AG09309 (cell line): ENCODE measurements around the gene BRD3OS.

Source experiments
- DNase-seq: peaks from one replicate; pipeline ENCODE4 v3.0.0-alpha.2; 2010; ENCODE audit warnings: low read depth
- H3K4me3 ChIP-seq: 2 replicates; pipeline ENCODE4 v1.5.1; 2011; ENCODE audit warnings: mild to moderate bottlenecking, low read depth, low read length, moderate library complexity; ENCODE audit not compliant: control insufficient read depth
- CTCF ChIP-seq: IDR thresholded peaks from 2 replicates; pipeline ENCODE4 v1.5.1; 2011; ENCODE audit warnings: mild to moderate bottlenecking, low read depth, low read length, inconsistent platforms; ENCODE audit not compliant: insufficient read depth, control insufficient read depth; ENCODE audit errors: missing control alignments

BRD3OS gene

GRCh38 chr9:134007571-134007970 lies 17.7 kb upstream of the BRD3OS start:
- no peak for DNase-seq
- no peak for TF ChIP-seq CTCF
- no peak overlapping the region for H3K4me3 ChIP-seq

- no peak for TF ChIP-seq CTCF
- no peak overlapping the region for H3K4me3 ChIP-seq
- no peak for DNase-seq
Observed at GRCh38 chr9:134010310-134011173, 14.7 kb upstream of the BRD3OS start.

GRCh38 chr9:134011401-134011800 lies 13.9 kb upstream of the BRD3OS start:
- H3K4me3 ChIP-seq: no peak overlapping the region
- TF ChIP-seq CTCF: no peak
- no peak for DNase-seq

GRCh38 chr9:134014946-134015345 lies 10.3 kb upstream of the BRD3OS start:
- no peak overlapping the region for H3K4me3 ChIP-seq
- no peak for TF ChIP-seq CTCF
- DNase-seq: no peak

- TF ChIP-seq CTCF: no peak
- DNase-seq: no peak
- H3K4me3 ChIP-seq: no peak overlapping the region; the same call in 1 of the 2 replicates
Observed at GRCh38 chr9:134024214-134024792, 978 bp upstream of the BRD3OS start.

GRCh38 chr9:134025606-134026541 lies 593 bp downstream of the BRD3OS start:
- peak; percentile 31 for TF ChIP-seq CTCF
- peak overlapping the region; percentile 89 for H3K4me3 ChIP-seq
- DNase-seq: no peak
